ENCODE data around the gene CPTP.

DNA sequence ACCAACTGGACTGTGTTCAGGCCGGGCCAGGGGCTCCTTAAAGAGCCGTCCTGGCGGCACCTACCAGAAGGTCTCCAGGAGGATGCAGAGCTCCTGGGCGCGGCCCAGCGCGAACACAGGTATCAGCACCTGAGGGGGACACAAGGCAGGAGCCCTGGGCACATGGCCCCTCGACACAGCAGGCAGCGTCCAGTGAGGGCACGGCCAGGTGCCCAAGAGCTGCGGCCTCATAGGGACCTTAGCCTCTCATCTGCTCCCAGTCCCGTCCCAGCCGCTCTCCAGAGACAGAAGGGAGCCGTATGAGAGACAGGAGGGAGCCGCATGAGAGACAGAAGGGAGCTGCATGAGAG lies 10.4 kb upstream of the CPTP start:
- TF ChIP-seq, protein P1, sequence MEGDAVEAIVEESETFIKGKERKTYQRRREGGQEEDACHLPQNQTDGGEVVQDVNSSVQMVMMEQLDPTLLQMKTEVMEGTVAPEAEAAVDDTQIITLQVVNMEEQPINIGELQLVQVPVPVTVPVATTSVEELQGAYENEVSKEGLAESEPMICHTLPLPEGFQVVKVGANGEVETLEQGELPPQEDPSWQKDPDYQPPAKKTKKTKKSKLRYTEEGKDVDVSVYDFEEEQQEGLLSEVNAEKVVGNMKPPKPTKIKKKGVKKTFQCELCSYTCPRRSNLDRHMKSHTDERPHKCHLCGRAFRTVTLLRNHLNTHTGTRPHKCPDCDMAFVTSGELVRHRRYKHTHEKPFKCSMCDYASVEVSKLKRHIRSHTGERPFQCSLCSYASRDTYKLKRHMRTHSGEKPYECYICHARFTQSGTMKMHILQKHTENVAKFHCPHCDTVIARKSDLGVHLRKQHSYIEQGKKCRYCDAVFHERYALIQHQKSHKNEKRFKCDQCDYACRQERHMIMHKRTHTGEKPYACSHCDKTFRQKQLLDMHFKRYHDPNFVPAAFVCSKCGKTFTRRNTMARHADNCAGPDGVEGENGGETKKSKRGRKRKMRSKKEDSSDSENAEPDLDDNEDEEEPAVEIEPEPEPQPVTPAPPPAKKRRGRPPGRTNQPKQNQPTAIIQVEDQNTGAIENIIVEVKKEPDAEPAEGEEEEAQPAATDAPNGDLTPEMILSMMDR (IDR thresholded peaks at IDR 0.05) = no peak
- TF ChIP-seq POLR2A (IDR thresholded peaks at IDR 0.05) (no peak), EP300 (IDR thresholded peaks at IDR 0.05) (no peak)

Data from tibial nerve (tissue), 4 donors.